HG02973 (cell line): ENCODE results near the gene TRIP11.

Experiments
- ATAC-seq: cut with Tn5 transposase; IDR thresholded peaks from one replicate; pipeline ENCODE4 v1.9.1; 2021; ENCODE audit warnings: moderate library complexity; ENCODE audit not compliant: unreplicated experiment

Gene TRIP11

GRCh38 chr14:92010644-92011043 is 29.2 kb downstream of the TRIP11 start:
- ATAC-seq, result no peak

GRCh38 chr14:92009604-92010003 is 30.3 kb downstream of the TRIP11 start:
- ATAC-seq, result no peak

- no peak for ATAC-seq
Observed at GRCh38 chr14:92005019-92005418, 34.8 kb downstream of the TRIP11 start.

GRCh38 chr14:92004062-92004461 is 35.8 kb downstream of the TRIP11 start:
- no peak for ATAC-seq

DNA sequence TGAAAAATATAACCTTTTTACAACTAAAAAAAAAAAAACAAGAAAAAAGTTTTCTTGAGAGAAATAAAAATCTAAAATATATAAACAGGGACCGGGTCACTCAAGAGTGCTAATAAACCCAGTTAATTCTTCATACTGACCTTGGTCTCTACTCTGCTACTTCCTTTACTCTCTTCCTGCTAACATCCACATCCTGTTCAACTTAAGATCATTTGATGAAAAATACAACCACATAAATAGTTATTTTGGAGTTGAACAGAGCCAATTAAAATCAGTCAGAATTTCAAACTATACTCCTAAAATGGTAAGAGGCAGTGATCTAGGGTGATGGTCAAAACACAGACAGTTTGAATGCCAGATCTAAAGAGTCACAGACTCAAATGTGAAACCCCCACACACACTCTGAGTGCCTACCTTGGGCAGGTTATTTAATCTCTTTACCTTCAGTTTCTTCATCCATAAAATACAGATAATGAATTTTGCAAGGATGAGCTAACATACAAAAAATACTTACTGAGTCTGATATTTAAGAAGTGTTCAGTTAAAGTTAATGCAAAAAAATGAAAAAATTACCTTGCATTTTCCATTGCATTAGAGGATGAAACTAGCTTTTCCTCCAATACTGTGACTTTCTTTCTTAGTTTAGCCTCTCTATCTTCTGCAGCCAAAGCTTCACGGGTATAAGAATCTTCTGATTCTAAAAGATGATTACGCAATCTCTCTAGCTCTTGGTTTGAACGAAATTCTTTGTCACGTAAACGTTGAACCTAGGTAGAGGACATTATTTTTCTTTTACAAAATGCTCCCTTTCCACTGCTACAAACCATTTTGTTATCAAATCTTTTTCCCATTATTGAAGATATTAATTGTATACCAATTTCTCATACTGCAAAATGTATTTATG is 40.9 kb downstream of the TRIP11 start:
- no peak for ATAC-seq

GRCh38 chr14:91997492-91997891 is 42.4 kb downstream of the TRIP11 start:
- no peak for ATAC-seq

DNA sequence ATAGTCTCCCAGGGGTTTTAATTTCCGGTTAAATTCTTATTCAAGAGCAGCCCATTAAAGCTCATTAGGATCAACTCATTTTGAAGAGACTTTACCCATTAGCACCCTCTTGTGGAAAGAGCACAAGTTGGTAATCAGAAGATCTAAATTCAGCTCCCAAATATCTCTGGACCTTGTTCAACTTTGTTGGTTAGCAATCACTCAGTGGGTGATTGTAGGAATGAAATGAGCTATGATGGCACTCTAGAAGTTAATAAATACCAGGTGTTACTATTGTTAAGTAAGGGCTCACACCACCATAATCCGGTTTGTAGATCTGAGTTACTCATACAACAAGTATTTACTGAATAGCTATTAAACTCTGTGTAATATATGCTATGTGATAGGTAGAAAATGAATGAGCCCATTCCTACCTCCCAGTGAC is 42.9 kb downstream of the TRIP11 start:
- no peak for ATAC-seq

DNA sequence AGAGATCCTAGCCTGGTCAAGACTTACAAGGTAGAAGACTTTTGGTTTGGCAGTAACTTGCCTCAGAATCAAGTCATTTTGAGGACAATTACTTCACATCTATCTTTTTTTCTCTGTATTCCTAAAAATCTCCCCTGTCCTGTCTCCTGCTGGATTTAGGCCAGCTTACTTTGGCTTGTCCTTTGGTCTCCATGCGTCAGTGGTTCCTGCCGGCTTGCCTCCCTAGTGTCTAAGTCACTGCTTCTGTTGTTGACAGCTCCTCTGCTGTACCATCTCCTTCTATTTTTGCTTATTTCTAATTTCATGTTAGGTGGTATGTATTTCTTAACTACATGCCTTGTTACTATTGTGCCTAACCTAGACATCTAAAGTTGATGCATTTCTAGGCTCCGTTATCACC is 52.7 kb downstream of the TRIP11 start:
- ATAC-seq, result no peak

GRCh38 chr14:91985521-91986255 is 54.2 kb downstream of the TRIP11 start:
- no peak for ATAC-seq

- ATAC-seq, result no peak
Observed at GRCh38 chr14:91985008-91985407, 54.9 kb downstream of the TRIP11 start.

DNA sequence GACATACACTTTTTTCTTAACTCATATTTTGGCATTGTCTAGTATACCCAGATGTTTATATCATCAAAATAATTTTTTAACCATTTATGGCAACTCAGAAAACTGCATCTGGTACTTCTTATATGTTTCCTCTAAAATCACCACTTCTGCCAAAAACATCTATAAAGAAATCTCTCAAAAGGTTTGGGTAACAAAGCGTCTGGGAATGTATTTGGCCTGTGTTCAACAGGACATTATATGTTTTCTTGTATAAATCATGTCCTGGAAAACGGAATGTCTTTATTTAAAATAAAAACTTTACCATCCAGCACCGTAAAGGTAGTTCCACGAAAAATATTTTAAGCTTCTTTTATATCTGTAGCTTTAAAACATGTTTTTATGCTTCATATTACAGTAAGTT is 56.3 kb downstream of the TRIP11 start:
- ATAC-seq, result no peak

- ATAC-seq, result peak; percentile 69
Observed at GRCh38 chr14:91980157-91980556, 59.7 kb downstream of the TRIP11 start.

GRCh38 chr14:91977884-91978283 is 62.0 kb downstream of the TRIP11 start:
- no peak for ATAC-seq

- no peak for ATAC-seq
Observed at GRCh38 chr14:91975763-91976162, 64.1 kb downstream of the TRIP11 start.

GRCh38 chr14:91971188-91971778 is 68.6 kb downstream of the TRIP11 start:
- ATAC-seq, result no peak

DNA sequence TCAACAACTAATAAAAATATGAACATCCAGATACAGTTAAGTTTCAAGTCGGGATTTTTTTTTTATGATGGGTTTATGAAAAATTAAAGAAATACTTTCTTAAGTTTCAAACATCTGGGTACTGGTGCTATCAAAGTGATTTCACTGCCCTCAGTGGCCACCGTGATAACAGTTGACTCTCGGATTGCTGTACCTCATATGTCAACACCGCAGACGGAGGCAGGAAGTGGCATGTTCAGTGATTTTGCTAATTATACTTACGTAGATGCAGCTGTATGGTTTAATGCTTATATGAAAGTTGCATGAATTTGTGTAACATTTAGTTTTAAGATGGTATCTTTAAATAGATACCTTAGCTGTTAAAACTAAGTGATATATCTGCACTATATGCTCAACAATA is 71.6 kb downstream of the TRIP11 start:
- no peak for ATAC-seq

- ATAC-seq, result no peak
Observed at GRCh38 chr14:91964724-91965123, 75.1 kb downstream of the TRIP11 start.

GRCh38 chr14:91964011-91964410 is 75.8 kb downstream of the TRIP11 start:
- ATAC-seq, result no peak

DNA sequence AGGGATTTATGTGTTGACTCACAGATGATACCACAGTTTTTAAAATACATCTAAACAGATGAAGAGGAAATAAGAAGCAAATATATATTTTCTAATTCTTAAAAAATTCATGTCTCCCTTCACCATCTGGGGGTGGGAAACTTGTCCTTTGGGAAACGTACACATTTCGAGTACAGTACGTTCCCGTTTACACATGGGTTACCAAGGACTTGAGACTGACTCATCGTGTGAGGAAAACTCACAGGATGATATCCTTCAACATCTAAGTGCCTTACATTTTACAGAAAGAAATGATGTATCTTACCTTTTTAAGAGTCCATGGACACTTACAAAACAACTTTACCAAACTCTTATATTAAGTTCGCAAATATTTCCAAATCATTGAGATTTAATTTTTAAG is 76.4 kb downstream of the TRIP11 start:
- ATAC-seq, result no peak

DNA sequence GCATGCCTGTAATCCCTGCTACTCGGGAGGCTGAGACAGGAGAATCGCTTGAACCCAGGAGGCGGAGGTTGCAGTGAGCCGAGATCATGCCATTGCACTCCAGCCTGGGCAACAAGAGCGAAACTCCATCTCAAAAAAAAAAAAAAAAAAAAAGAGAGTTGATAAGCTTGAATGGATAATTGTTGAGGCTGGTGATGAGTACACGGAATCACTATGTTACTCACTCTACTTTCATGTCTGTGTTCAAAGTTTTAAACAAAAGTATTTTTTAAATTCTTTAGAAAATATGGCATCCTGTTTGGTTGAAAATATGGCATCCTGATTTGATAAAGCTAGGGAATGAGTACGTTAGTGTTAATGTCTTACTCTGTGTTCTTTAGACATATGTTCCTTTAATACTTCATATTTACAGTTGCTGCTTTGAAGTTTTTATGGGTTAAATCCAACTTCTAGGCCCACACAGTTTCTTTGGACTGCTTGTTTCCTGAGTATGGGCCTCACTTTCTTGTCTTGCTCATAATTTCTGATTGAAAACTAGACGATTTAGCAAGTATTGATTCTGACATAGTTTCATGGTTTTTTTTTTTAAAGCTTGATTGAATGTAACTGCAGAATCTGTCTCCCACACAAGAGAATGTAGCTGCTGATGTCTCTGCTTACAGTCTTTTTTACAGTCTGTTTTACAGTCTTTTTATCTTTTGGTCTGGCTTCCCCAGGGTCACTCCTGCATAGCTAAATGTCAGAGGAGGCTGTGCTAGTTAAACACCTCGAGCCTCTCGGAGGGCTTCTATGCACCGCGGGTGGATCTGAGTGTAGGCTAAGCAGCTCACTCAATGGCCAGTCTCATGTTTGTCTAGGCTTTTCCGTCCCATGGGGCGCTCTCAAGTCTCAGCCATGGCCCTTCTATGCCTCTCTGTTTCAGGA is 78.3 kb downstream of the TRIP11 start:
- ATAC-seq, result no peak

DNA sequence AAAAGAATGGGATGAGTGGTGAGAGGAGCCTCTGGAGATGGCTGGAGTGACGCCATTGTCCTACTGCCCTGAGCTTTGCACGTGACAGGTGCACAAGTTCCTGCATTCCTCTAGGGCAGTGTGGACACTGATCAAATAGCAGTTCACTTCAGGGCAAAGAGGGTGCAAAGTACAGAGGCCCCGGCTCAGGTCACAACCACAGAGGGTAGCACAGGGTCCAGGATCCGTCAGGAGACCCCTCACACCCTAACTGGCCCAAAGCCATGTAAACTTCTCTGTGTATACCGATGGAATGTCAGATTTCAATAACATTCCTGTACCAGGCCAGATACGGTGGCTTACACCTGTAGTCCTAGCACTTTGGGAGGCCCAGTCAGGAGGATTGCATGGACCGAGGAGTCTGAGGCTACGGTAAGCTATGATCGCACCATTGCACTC is 82.0 kb downstream of the TRIP11 start:
- ATAC-seq, result no peak
